A673 (cell line): ENCODE measurements around the gene LIMA1.

ENCODE experiments used
- CTCF ChIP-seq: fragments of 300-800, 200-600 bp; sonication (generic); conservative IDR thresholded peaks from 2 replicates; pipeline ENCODE4 v1.5.1; 2017; ENCODE audit warnings: low read depth, mild to moderate bottlenecking, antibody characterized with exemption, low read length, moderate library complexity, mixed read lengths
- EZH2 ChIP-seq: fragments of 200-600 bp; sonication (generic); IDR thresholded peaks from 2 replicates; pipeline ENCODE4 v1.6.1; 2017; ENCODE audit warnings: borderline replicate concordance, low read depth, mild to moderate bottlenecking, mixed read lengths, antibody characterized with exemption, low read length; ENCODE audit not compliant: poor library complexity, severe bottlenecking

- TF ChIP-seq CTCF (no peak), EZH2 (no peak)
Observed at GRCh38 chr12:50167049-50167828, 116.1 kb downstream of the LIMA1 start, which contains the start of gene CERS5.
